Ovary (tissue), 9 donors: ENCODE measurements around the gene CENPE. TPM values are rescaled to one million over a fixed set of nuclear protein-coding genes. Genes with fewer than 3 reads are reported as not detected.

Experiments used
- DNase-seq, 5 donors: peaks; one replicate each; pipeline ENCODE4 v3.0.0-alpha.2; 2019 to 2020
- H3K27ac ChIP-seq, 2 donors: fragments of 200-600 bp; one replicate each; pipeline versions ENCODE4 v1.5.1 to v1.8.0; 2019 to 2022
- H3K27me3 ChIP-seq: fragments of 200-600 bp; one replicate; pipeline ENCODE4 v1.8.0; 2022
- H3K36me3 ChIP-seq: fragments of 200-600 bp; sonication (generic); one replicate; pipeline ENCODE4 v1.5.1; 2019
- H3K4me1 ChIP-seq: one replicate; pipeline ENCODE4 v1.8.1; 2013; ENCODE audit warnings: mild to moderate bottlenecking, moderate library complexity; ENCODE audit not compliant: insufficient read depth
- H3K4me3 ChIP-seq: fragments of 200-600 bp; sonication (generic); one replicate; pipeline ENCODE4 v1.5.1; 2017
- H3K9me3 ChIP-seq, 2 donors: fragments of 200-600 bp in 1 of 2; sonication (generic) in 1 of 2; one replicate each; pipeline versions ENCODE4 v1.5.1 to v1.8.1; 2013 to 2019; ENCODE audit warnings: mild to moderate bottlenecking in 1 of 2, moderate library complexity in 1 of 2
- CTCF ChIP-seq, 3 donors: fragments of 450-650 bp in 2 of 3; fragments of 200-600 bp in 1 of 3; IDR thresholded peaks; one replicate each; pipeline versions ENCODE4 v1.5.1 to v1.8.0; 2016 to 2022; ENCODE audit warnings: antibody characterized with exemption in 3 of 3, mild to moderate bottlenecking in 1 of 3
- EP300 ChIP-seq: sonication (generic); formaldehyde crosslinking; IDR thresholded peaks from one replicate; pipeline ENCODE4 v1.6.1; 2017; ENCODE audit warnings: antibody characterized with exemption
- POLR2A ChIP-seq: fragments of 450-650 bp; IDR thresholded peaks from one replicate; pipeline ENCODE4 v1.6.1; 2017; ENCODE audit warnings: antibody characterized with exemption, mild to moderate bottlenecking, moderate library complexity
- WGBS, 3 donors: extraction: QIAGEN DNeasy Blood & Tissue Kit in 1 of 3; methylation state at CpG; one replicate each; pipeline versions ENCODE4 v1.1.5 to v1.1.7; 2013 to 2017; 5-methylcytosine and 5-hydroxymethylcytosine counted together
- intact Hi-C, 4 donors: fragments of 100-400 bp; cut with DNase I; formaldehyde crosslinking; loops; one replicate each; pipeline versions ENCODE4 v1.11.0 to v1.15.1; 2022 to 2023
- polyA plus RNA-seq, 2 donors: library from polyadenylated mRNA; stranded (reverse); fragments of 200-250 nt in 1 of 2; fragments of 350-450 nt in 1 of 2; fragmentation: Illumina TruSeq in 1 of 2; extraction: RNeasy Lipid Tissue Mini Kit (QIAGEN cat#74804) in 1 of 2; gene quantifications; one replicate each; pipeline ENCODE4 v1.2.3, GENCODE V29; 2013 to 2014
- total RNA-seq, 7 donors: library from RNA; depleted of rRNA in 2 of 7; stranded (reverse); fragments of >200 nt in 2 of 7; fragmentation: NEBNext Ultra II Directional in 3 of 7; extraction: Animal tissue kit (Norgen Biotek cat#: 25700) in 3 of 7; gene quantifications; one replicate each; pipeline versions ENCODE4 v1.1.0 to v1.2.4, GENCODE V29; 2016 to 2023
- donor health status: DM: no; HTN: no; CAD: no; lungs with moderate emphysema.
- donor health status: DM: no; HTN: no; CAD: no.
- donor health status: Bipolar disorder and iron deficiency.
- donor health status: DM: yes; HTN: yes; CAD: no.
- donor health status: DM: no; HTN: no; CAD: no.
- donor health status: DM: yes; HTN: yes; CAD: no.

Gene CENPE
- total and polyA plus RNA-seq, 9 donors = 0.23 to 2.5 (median 0.60) TPM

GRCh38 chr4:103123114-103123513 lies 75.0 kb downstream of the CENPE start:
- no peaks in the 10 kb centered on the region for H3K36me3 ChIP-seq
- H3K9me3 ChIP-seq = no peaks in the 10 kb centered on the region
- DNase-seq = no peak
- no peak overlapping the region for H3K4me3 ChIP-seq
- 80 to 95% (median 94%) methylated on average over 3 of the region's 3 CpGs for WGBS, 3 donors
- TF ChIP-seq POLR2A (no peak), EP300 (no peak), CTCF (IDR thresholded peaks at IDR 0.05) (no peak)
- H3K27me3 ChIP-seq = no peaks in the 10 kb centered on the region
- H3K4me1 ChIP-seq = no peaks in the 10 kb centered on the region
- intact Hi-C loops = no loop called here
- no peak overlapping the region for H3K27ac ChIP-seq

GRCh38 chr4:103118166-103118565 lies 80.0 kb downstream of the CENPE start:
- TF ChIP-seq EP300 (no peak), POLR2A (no peak), CTCF (IDR thresholded peaks at IDR 0.05) (no peak)
- DNase-seq = no peak
- Histone ChIP-seq H3K27me3 (no peaks in the 10 kb centered on the region), H3K4me3 (no peak overlapping the region), H3K27ac (no peak overlapping the region), H3K4me1 (no peaks in the 10 kb centered on the region), H3K9me3 (no peaks in the 10 kb centered on the region), H3K36me3 (no peaks in the 10 kb centered on the region)
- 77 to 89% (median 80%) methylated on average over 1 of the region's 1 CpG for WGBS, 3 donors
- intact Hi-C loops = no loop called here

- 83 to 95% (median 94%) methylated on average over 4 of the region's 4 CpGs for WGBS, 3 donors
- no peaks in the 10 kb centered on the region for H3K36me3 ChIP-seq
- H3K27ac ChIP-seq = no peak overlapping the region
- intact Hi-C loops = no loop called here
- no peak overlapping the region for H3K4me3 ChIP-seq
- TF ChIP-seq EP300 (no peak), POLR2A (no peak), CTCF (IDR thresholded peaks at IDR 0.05) (no peak)
- H3K9me3 ChIP-seq = no peaks in the 10 kb centered on the region
- DNase-seq = no peak
- H3K4me1 ChIP-seq = no peaks in the 10 kb centered on the region
- no peaks in the 10 kb centered on the region for H3K27me3 ChIP-seq
Observed at GRCh38 chr4:103111598-103111997, 86.5 kb downstream of the CENPE start.

GRCh38 chr4:103108542-103108941 lies 89.6 kb downstream of the CENPE start:
- H3K27me3 ChIP-seq = no peaks in the 10 kb centered on the region
- no peaks in the 10 kb centered on the region for H3K36me3 ChIP-seq
- H3K9me3 ChIP-seq = no peaks in the 10 kb centered on the region
- no peak overlapping the region for H3K27ac ChIP-seq
- no peak overlapping the region for H3K4me3 ChIP-seq
- H3K4me1 ChIP-seq = no peaks in the 10 kb centered on the region
- no peak for DNase-seq
- no peak for TF ChIP-seq POLR2A
- no peak for TF ChIP-seq CTCF (IDR thresholded peaks at IDR 0.05)
- TF ChIP-seq EP300 = no peak
- 92 to 96% (median 92%) methylated on average over 4 of the region's 4 CpGs for WGBS, 3 donors
- intact Hi-C loops = loop anchor here in 1 of 4 donors (10.0 kb wide), 1 partner anchor 484 kb away; no protein-coding TSS in a partner anchor
